GM21825 (cell line): Measurements from ENCODE around the gene TEX14.
"Not testable (repeated sequence)": the region's sequence is repeated elsewhere in the genome, so short reads cannot be mapped to it uniquely, and the experiment has no call there.

Source experiments
- ATAC-seq: cut with Tn5 transposase; IDR thresholded peaks from one replicate; pipeline ENCODE4 v1.9.1; 2021; ENCODE audit warnings: mild to moderate bottlenecking, moderate library complexity; ENCODE audit not compliant: unreplicated experiment

The TEX14 gene

DNA sequence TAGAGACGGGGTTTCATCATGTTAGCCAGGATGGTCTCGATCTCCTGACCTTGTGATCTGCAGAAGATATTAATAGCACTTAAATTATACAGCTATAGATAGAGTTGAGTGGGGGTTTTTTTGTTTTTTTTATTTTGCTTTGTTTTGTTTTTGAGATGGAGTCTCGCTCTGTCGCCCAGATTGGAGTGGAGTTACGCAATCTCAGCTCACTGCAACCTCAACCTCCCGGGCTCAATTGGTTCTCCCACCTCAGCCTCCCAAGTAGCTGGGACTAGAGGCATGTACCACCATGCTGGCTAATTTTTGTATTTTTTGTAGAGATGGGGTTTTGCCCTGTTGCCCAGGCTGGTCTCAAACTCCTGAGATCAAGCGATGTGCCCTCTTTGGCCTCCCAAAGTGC is 1.8 kb downstream of the TEX14 start:
- not testable (repeated sequence) for ATAC-seq

GRCh38 chr17:58688521-58688920 is 3.3 kb downstream of the TEX14 start:
- no peak for ATAC-seq

- ATAC-seq = no peak
These were observed 4.9 kb downstream of the TEX14 start for GRCh38 chr17:58686980-58687379.

GRCh38 chr17:58684462-58684861 is 7.4 kb downstream of the TEX14 start:
- ATAC-seq = not testable (repeated sequence)

DNA sequence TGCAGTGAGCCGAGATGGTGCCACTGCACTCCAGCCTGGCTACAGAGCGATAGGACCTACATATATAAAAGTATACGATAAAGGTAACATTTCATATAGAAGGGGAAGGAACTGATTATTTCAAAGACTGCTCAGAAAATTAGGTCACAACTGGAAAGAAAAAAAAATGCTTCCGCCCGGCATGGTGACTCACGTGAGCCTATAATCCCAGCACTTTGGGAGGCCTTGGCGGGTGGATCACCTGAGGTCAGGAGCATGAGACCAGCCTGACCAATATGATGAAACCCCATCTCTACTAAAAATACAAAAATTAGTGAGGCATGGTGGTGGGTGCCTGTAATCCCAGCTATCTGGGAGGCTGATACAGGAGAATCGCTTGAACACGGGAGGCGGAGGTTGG is 7.8 kb downstream of the TEX14 start:
- ATAC-seq = no peak

DNA sequence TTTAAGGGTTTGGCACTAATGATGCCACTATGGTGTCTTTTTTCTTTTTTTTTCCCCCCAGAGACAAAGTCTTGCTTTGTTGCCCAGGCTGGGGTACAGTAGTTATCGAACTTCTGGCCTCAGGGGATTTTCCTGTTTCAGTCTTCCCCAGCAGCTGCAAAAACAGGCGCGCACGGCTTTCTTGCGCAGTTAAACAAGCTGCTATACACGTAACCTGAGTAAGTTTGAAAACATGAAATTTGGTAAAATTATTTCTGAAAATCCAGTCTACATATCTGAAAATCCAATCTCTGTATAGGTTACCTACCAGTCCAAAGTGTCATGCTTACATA is 11.8 kb downstream of the TEX14 start:
- ATAC-seq = no peak

DNA sequence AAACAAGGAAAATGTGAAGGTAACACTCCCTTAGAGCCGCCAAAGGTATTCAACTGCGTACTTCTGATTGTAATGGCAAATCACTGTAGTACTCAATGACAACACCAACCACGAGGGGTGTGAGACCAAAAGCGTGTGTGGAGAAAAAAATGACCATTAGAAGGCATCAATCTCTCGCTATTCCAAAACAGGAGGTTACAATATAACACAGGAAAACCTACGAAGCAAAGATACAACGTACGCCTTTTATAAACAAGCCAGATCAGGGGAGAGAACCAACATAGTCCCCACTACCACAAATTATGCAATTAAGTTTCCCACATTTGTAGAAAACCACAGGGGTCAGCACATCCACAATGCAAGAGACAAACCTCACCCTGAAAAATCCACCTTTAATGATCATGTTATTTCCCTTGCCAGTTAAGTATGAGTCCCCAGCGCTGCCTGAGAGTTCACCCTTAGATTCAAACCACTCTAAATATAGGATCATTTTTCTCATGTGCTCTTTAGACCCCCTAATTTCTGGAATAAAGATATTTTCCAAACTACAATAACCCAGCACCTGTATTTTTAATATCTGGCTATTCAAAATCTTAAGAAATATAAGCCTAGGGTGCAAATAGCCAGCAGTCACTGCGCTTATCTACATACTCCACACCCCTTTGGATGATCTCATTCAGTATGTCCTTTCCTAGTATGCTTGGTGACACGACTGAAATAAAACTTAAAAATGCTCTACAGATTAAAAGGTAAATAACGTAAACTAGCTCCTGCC is 12.4 kb downstream of the TEX14 start:
- no peak for ATAC-seq

DNA sequence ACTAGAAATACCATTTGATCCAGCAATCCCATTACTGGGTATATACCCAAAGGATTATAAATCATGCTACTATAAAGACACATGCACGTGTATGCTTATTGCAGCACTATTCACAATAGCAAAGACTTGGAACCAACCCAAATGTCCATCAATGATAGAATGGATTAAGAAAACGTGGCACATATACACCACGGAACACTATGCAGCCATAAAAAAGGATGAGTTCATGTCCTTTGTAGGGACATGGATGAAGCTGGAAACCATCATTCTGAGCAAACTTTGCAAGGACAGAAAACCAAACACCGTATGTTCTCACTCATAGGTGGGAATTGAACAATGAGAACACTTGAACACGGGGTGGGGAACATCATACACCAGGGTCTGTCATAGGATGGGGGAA is 13.6 kb downstream of the TEX14 start:
- ATAC-seq = not testable (repeated sequence)

DNA sequence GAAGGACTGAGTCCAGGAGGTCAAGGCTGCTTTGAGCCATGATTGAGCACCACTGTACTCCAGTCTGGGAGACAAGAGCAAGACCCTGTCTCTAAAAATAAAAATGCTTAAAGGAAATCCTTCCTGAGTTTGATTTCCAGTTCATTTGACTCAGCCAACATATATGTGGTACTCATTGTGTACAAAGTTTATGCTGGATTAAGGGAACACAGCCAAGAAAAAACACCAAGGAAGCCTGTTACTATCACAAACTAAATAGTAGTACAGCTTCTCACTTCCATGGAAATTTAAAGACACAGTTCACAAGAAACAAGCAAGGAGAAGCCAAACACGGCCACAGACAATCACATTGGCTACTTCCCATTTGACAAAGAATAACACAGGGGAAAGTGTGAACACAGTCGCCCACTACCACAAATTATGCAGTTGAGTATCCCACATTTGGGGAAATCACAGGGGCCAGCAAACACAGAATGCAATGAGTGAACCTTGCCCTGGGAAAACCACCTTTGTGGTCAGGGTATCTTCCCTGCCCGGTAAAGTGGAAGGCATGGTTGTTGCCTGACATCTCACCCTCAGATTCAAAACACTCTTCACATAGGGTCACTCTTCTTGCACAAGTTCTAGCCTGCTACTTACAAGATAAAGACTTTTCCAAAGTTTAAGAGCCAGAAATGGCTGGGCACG is 14.5 kb downstream of the TEX14 start:
- no peak for ATAC-seq

GRCh38 chr17:58671969-58672368 is 19.9 kb downstream of the TEX14 start:
- no peak for ATAC-seq

DNA sequence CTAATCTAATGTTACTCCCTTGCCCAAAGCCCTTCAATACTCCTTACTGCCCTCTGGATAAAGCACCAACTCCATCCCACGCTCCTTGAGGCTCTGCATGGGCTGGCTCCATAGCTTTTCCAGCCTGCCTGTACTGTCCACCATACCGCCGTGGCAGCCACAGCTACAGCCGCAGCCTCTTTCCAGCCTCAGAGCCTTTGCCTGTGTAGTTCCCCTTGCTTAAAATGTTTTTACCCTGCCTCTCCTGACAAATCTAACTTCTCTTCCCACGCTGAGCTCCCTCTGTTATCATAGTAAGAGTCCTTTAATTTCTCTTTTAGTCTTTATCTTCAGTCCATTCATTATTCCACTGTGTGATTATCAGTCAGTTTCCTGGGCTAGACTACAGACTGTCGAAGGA is 22.0 kb downstream of the TEX14 start:
- no peak for ATAC-seq

DNA sequence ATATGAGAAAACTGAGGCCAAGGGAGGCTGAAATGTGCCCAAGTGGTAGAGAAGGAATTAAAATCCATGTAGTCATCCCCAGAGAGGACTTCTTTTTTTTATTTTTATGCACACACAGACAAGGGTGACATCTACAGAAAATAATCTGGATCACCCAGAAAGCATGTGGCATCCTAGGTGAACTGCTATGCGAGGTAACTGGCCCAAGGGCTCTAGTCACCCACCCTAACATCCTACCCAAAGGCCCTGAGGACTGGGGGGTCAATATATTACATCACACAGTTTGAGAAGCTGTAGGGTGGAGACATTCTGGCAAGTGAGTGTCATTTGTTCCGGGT is 23.3 kb downstream of the TEX14 start:
- ATAC-seq = no peak

DNA sequence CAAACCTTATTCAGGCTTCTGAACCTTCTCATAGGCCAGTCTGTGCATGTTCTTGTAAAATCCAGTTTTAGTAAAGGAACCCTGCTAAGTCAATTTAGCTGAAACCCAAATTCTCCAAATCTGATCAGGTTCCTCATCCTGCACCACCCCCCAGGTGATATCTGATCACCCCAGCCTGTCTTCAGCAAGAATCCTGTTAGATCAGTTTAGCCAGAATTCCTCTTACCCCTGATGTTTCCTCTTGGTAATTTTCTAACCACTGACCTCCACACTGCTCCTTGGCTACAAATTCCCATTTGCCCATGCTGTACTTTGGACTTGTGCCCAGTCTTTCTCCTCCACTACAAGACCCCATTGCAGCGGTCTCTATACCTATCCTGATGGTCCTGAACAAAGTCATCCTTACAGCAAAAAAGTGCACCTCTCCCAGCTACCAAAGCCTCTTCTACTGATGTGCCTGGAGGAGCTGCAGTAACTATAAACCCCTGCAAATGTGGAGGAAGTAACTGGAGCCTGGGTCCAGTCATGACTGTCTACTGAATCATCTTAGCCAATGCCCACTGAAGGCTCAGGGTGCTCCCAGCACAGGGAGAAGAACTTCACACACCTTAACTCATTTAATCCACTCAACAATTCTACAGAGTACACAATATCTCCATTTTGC is 23.8 kb downstream of the TEX14 start:
- ATAC-seq = no peak

GRCh38 chr17:58666858-58667267 is 25.0 kb downstream of the TEX14 start:
- ATAC-seq = no peak

DNA sequence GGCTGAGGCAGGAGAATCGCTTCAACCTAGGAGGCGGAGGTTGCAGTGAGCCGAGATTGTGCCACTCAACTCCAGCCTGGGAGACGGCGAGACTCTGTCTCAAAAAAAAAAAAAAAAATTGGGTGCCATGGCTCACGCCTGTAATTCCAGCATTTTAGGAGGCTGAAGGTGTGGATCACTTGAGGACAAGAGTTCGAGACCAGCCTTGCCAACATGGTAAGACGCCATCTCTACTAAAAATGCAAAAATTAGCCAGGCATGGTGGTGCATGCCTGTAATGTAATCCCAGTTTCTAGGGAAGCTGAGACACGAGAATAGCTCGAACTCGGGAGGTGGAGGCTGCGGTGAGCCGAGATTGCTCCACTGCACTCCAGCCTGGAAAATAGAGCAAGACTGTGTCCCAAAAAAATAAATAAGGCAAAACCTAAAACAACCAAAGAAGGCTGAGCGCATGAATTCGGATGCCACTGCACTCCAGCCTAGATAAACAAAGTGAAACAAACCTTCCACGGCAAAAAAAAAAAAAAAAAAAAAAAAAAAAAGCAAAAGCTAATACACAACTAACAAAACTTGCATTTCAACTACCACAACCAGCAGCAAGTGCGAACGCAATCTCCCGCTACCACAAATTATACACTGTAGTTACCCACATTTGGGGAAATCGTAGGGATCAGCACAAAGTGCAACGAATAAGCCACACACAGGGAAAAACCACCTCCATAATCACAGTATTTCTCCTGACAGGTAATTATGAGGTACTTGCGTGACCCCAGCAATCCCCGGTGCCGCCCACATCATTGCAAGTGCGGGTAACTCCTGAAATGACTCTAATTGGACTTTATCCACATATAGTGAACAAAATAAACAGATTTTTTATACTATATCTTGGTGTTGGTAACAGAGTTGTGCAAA is 25.6 kb downstream of the TEX14 start:
- ATAC-seq = no peak

GRCh38 chr17:58664302-58664701 is 27.5 kb downstream of the TEX14 start:
- no peak for ATAC-seq

GRCh38 chr17:58661499-58661898 is 30.3 kb downstream of the TEX14 start:
- no peak for ATAC-seq

- ATAC-seq = no peak
These were observed 31.2 kb downstream of the TEX14 start for GRCh38 chr17:58660621-58661020.

GRCh38 chr17:58659714-58660084 is 32.1 kb downstream of the TEX14 start:
- not testable (repeated sequence) for ATAC-seq

DNA sequence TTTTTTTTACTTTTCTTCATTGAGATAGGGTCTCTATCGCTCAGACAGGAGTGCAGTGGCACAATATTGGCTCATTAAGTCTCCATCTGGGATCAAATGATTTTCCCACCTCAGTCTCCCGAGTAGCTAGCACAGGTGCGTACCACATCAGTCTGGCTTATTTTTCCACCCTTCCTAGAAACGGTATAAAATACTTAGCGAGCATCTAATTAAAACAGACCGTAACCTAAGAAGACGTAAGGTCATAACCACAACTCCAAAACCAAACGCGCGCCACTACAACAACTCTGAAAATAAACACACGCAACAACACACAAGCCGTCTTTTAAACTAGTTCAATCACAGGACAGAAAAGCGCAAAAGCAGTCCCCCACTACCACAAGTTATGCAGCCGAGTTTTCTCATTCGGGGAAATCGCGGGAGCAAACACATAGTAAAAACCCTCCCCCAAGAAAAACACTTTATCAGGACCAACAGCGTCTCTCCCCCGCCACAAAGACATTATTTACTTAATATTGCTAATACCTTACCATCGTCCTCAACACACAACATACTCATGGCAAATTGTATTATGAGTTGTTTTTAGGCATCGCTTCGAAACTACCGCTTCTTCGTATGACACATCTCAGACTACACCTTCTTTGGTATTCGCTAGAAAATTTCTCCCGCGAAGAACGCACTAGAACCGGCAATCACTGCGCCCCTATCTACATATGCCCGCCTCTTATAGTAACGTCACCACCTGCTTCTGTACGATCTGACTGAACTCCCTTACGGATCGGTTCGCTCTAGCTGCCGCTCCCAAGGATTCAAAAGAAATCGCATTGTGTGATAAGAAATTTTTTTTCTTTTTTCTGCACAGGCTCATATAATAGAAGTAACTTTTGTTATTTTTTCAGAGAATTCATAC is 32.8 kb downstream of the TEX14 start:
- ATAC-seq = peak; percentile 73
